ENCODE results near the gene PIM3.

GRCh38 chr22:49951678-49951985 lies 8.9 kb upstream of the PIM3 start:
- TF ChIP-seq CTCF (IDR thresholded peaks at IDR 0.05; ENCODE audit: low read depth, low read length) (no peak), POLR2A (IDR thresholded peaks at IDR 0.05; ENCODE audit: extremely low read depth, insufficient read length) (no peak)

Data from NB4 (cell line).